Measurements from ENCODE around the gene CSMD2. TPM values are rescaled to one million over a fixed set of nuclear protein-coding genes. Genes with fewer than 3 reads are reported as not detected.

CSMD2 gene
- polyA plus RNA-seq, 1 donor = 0.36 TPM

- no CpG with 5 or more reads among the region's 4 CpGs for WGBS (ENCODE audit: insufficient coverage, low lambda C conversion rate)
These were observed 86.6 kb downstream of the CSMD2 start for GRCh38 chr1:34078383-34078782.

GRCh38 chr1:34075576-34075975 lies 89.5 kb downstream of the CSMD2 start:
- no peak for DNase-seq
- H3K27me3 ChIP-seq (ENCODE audit: control insufficient read depth, insufficient read depth, low read length) = no peaks in the 10 kb centered on the region
- no peaks in the 10 kb centered on the region for H3K9me3 ChIP-seq (ENCODE audit: control insufficient read depth, low read depth, low read length)
- H3K4me3 ChIP-seq (ENCODE audit: low read length) = no peak overlapping the region
- 60% methylated on average over 1 of the region's 7 CpGs for WGBS (ENCODE audit: insufficient coverage, low lambda C conversion rate)
- H3K4me1 ChIP-seq (ENCODE audit: control insufficient read depth, insufficient read depth, low read length) = no peaks in the 10 kb centered on the region
- H3K27ac ChIP-seq (ENCODE audit: low read length) = no peak overlapping the region
- no peaks in the 10 kb centered on the region for H3K36me3 ChIP-seq (ENCODE audit: control insufficient read depth, insufficient read depth, low read length)

More at GRCh38 chr1:34078383-34078782, 86.6 kb downstream of the CSMD2 start:
- no peak overlapping the region for H3K27ac ChIP-seq (ENCODE audit: low read length)
- H3K36me3 ChIP-seq (ENCODE audit: control insufficient read depth, insufficient read depth, low read length) = no peaks in the 10 kb centered on the region
- peaks cover 7% of the 10 kb centered on the region for H3K9me3 ChIP-seq (ENCODE audit: control insufficient read depth, low read depth, low read length)
- DNase-seq = no peak
- H3K27me3 ChIP-seq (ENCODE audit: control insufficient read depth, insufficient read depth, low read length) = no peaks in the 10 kb centered on the region
- H3K4me1 ChIP-seq (ENCODE audit: control insufficient read depth, insufficient read depth, low read length) = no peaks in the 10 kb centered on the region
- H3K4me3 ChIP-seq (ENCODE audit: low read length) = no peak overlapping the region

GRCh38 chr1:34073028-34073695 lies 91.9 kb downstream of the CSMD2 start:
- no peak overlapping the region for H3K27ac ChIP-seq (ENCODE audit: low read length)
- DNase-seq = no peak
- WGBS (ENCODE audit: insufficient coverage, low lambda C conversion rate) = no CpG with 5 or more reads among the region's 3 CpGs

GRCh38 chr1:34070201-34070836 lies 94.7 kb downstream of the CSMD2 start:
- Histone ChIP-seq H3K27ac (ENCODE audit: low read length) (no peak overlapping the region), H3K27me3 (ENCODE audit: control insufficient read depth, insufficient read depth, low read length) (no peaks in the 10 kb centered on the region), H3K9me3 (ENCODE audit: control insufficient read depth, low read depth, low read length) (no peaks in the 10 kb centered on the region), H3K4me1 (ENCODE audit: control insufficient read depth, insufficient read depth, low read length) (no peaks in the 10 kb centered on the region), H3K4me3 (ENCODE audit: low read length) (no peak overlapping the region), H3K36me3 (ENCODE audit: control insufficient read depth, insufficient read depth, low read length) (no peaks in the 10 kb centered on the region)
- no CpG with 5 or more reads among the region's 5 CpGs for WGBS (ENCODE audit: insufficient coverage, low lambda C conversion rate)
- no peak for DNase-seq

More at GRCh38 chr1:34073028-34073695, 91.9 kb downstream of the CSMD2 start:
- Histone ChIP-seq H3K9me3 (ENCODE audit: control insufficient read depth, low read depth, low read length) (no peaks in the 10 kb centered on the region), H3K36me3 (ENCODE audit: control insufficient read depth, insufficient read depth, low read length) (no peaks in the 10 kb centered on the region), H3K4me1 (ENCODE audit: control insufficient read depth, insufficient read depth, low read length) (no peaks in the 10 kb centered on the region), H3K27me3 (ENCODE audit: control insufficient read depth, insufficient read depth, low read length) (no peaks in the 10 kb centered on the region), H3K4me3 (ENCODE audit: low read length) (no peak overlapping the region)

- no CpG with 5 or more reads among the region's 5 CpGs for WGBS (ENCODE audit: insufficient coverage, low lambda C conversion rate)
- H3K36me3 ChIP-seq (ENCODE audit: control insufficient read depth, insufficient read depth, low read length) = no peaks in the 10 kb centered on the region
- no peak for DNase-seq
These were observed 97.9 kb downstream of the CSMD2 start for GRCh38 chr1:34066981-34067603.

DNA sequence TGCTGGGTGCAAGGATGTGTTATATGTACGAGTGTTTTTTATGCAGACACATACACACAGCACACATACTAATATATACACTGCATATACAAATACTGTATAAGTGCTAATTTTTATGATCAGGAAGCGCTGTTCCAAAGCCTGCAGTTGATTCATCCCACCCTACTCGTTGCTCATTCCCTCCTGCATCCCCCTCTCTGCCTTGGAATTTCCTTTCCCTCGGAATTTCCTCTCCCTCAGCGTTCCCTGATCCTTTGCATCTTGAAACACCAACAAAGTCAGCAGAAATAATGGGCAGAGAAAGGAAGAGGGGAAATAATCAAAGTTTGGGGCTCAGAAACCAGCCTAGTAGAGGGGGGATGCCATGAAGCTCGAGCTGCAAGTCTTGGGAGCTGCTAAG lies 98.9 kb downstream of the CSMD2 start:
- no CpG with 5 or more reads among the region's 6 CpGs for WGBS (ENCODE audit: insufficient coverage, low lambda C conversion rate)
- Histone ChIP-seq H3K36me3 (ENCODE audit: control insufficient read depth, insufficient read depth, low read length) (no peaks in the 10 kb centered on the region), H3K4me1 (ENCODE audit: control insufficient read depth, insufficient read depth, low read length) (no peaks in the 10 kb centered on the region), H3K27ac (ENCODE audit: low read length) (no peak overlapping the region), H3K27me3 (ENCODE audit: control insufficient read depth, insufficient read depth, low read length) (no peaks in the 10 kb centered on the region), H3K4me3 (ENCODE audit: low read length) (no peak overlapping the region), H3K9me3 (ENCODE audit: control insufficient read depth, low read depth, low read length) (no peaks in the 10 kb centered on the region)
- DNase-seq = no peak

More at GRCh38 chr1:34066981-34067603, 97.9 kb downstream of the CSMD2 start:
- Histone ChIP-seq H3K4me1 (ENCODE audit: control insufficient read depth, insufficient read depth, low read length) (no peaks in the 10 kb centered on the region), H3K27me3 (ENCODE audit: control insufficient read depth, insufficient read depth, low read length) (no peaks in the 10 kb centered on the region), H3K4me3 (ENCODE audit: low read length) (no peak overlapping the region), H3K27ac (ENCODE audit: low read length) (no peak overlapping the region), H3K9me3 (ENCODE audit: control insufficient read depth, low read depth, low read length) (no peaks in the 10 kb centered on the region)

- Histone ChIP-seq H3K9me3 (ENCODE audit: control insufficient read depth, low read depth, low read length) (no peaks in the 10 kb centered on the region), H3K36me3 (ENCODE audit: control insufficient read depth, insufficient read depth, low read length) (no peaks in the 10 kb centered on the region), H3K4me1 (ENCODE audit: control insufficient read depth, insufficient read depth, low read length) (no peaks in the 10 kb centered on the region), H3K4me3 (ENCODE audit: low read length) (no peak overlapping the region), H3K27ac (ENCODE audit: low read length) (no peak overlapping the region), H3K27me3 (ENCODE audit: control insufficient read depth, insufficient read depth, low read length) (no peaks in the 10 kb centered on the region)
- DNase-seq = no peak
- 83% methylated on average over 1 of the region's 2 CpGs for WGBS (ENCODE audit: insufficient coverage, low lambda C conversion rate)
These were observed 99.5 kb downstream of the CSMD2 start for GRCh38 chr1:34065498-34065897.

- WGBS (ENCODE audit: insufficient coverage, low lambda C conversion rate) = no CpG with 5 or more reads among the region's 10 CpGs
These were observed 104.1 kb downstream of the CSMD2 start for GRCh38 chr1:34060901-34061415.

GRCh38 chr1:34060187-34060730 lies 104.8 kb downstream of the CSMD2 start:
- Histone ChIP-seq H3K27ac (ENCODE audit: low read length) (no peak overlapping the region), H3K36me3 (ENCODE audit: control insufficient read depth, insufficient read depth, low read length) (no peaks in the 10 kb centered on the region), H3K27me3 (ENCODE audit: control insufficient read depth, insufficient read depth, low read length) (peaks cover 5% of the 10 kb centered on the region), H3K4me1 (ENCODE audit: control insufficient read depth, insufficient read depth, low read length) (no peaks in the 10 kb centered on the region), H3K4me3 (ENCODE audit: low read length) (no peak overlapping the region), H3K9me3 (ENCODE audit: control insufficient read depth, low read depth, low read length) (no peaks in the 10 kb centered on the region)
- no peak for DNase-seq
- WGBS (ENCODE audit: insufficient coverage, low lambda C conversion rate) = no CpG with 5 or more reads among the region's 5 CpGs

More at GRCh38 chr1:34060901-34061415, 104.1 kb downstream of the CSMD2 start:
- H3K4me1 ChIP-seq (ENCODE audit: control insufficient read depth, insufficient read depth, low read length) = no peaks in the 10 kb centered on the region
- H3K27me3 ChIP-seq (ENCODE audit: control insufficient read depth, insufficient read depth, low read length) = peaks cover 5% of the 10 kb centered on the region
- no peak overlapping the region for H3K27ac ChIP-seq (ENCODE audit: low read length)
- H3K4me3 ChIP-seq (ENCODE audit: low read length) = no peak overlapping the region
- H3K36me3 ChIP-seq (ENCODE audit: control insufficient read depth, insufficient read depth, low read length) = no peaks in the 10 kb centered on the region
- H3K9me3 ChIP-seq (ENCODE audit: control insufficient read depth, low read depth, low read length) = no peaks in the 10 kb centered on the region
- DNase-seq = no peak

GRCh38 chr1:34057347-34058130 lies 107.5 kb downstream of the CSMD2 start:
- Histone ChIP-seq H3K4me3 (ENCODE audit: low read length) (no peak overlapping the region), H3K27ac (ENCODE audit: low read length) (no peak overlapping the region), H3K4me1 (ENCODE audit: control insufficient read depth, insufficient read depth, low read length) (no peaks in the 10 kb centered on the region), H3K36me3 (ENCODE audit: control insufficient read depth, insufficient read depth, low read length) (no peaks in the 10 kb centered on the region), H3K27me3 (ENCODE audit: control insufficient read depth, insufficient read depth, low read length) (peaks cover 5% of the 10 kb centered on the region), H3K9me3 (ENCODE audit: control insufficient read depth, low read depth, low read length) (no peaks in the 10 kb centered on the region)
- DNase-seq = no peak
- WGBS (ENCODE audit: insufficient coverage, low lambda C conversion rate) = no CpG with 5 or more reads among the region's 11 CpGs
